ENCODE results near the gene PTPRT. TPM values are rescaled to one million over a fixed set of nuclear protein-coding genes. Genes with fewer than 3 reads are reported as not detected.

The PTPRT gene
- total RNA-seq, 4 donors from 2014 or later, result under 0.01 to 2.1 TPM; not detected in 2

DNA sequence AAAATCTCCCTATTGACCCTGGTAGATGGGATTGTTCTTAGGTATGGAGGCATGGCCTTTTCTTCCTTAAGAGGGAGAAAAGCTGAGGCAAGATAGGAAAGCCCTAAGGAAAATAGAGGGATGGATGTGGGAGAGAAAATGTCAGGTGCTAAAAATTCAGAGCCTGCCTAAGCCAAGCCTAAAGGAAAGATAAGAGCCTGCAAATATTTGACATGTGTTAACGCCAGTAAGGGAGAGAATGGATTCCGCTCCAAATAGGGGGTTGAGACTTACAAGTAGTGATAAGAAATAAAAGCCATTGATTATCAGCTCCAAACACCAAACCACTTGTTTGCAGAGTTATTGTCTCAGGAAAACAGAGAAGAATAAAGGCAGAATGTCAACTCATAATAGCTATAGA, 533.6 kb downstream of the PTPRT start:
- Histone ChIP-seq H3K36me3 (no peaks in the 10 kb centered on the region), H3K4me1 (no peaks in the 10 kb centered on the region), H3K27me3 (no peaks in the 10 kb centered on the region), H3K4me3 (no peak overlapping the region), H3K9me3 (no peaks in the 10 kb centered on the region), H3K27ac (no peak overlapping the region)
- intact Hi-C loops (cut with DNase I; ENCODE audit: low total_unique reads), result no loop called here
- DNase-seq, result no peak
- TF ChIP-seq, protein P1, sequence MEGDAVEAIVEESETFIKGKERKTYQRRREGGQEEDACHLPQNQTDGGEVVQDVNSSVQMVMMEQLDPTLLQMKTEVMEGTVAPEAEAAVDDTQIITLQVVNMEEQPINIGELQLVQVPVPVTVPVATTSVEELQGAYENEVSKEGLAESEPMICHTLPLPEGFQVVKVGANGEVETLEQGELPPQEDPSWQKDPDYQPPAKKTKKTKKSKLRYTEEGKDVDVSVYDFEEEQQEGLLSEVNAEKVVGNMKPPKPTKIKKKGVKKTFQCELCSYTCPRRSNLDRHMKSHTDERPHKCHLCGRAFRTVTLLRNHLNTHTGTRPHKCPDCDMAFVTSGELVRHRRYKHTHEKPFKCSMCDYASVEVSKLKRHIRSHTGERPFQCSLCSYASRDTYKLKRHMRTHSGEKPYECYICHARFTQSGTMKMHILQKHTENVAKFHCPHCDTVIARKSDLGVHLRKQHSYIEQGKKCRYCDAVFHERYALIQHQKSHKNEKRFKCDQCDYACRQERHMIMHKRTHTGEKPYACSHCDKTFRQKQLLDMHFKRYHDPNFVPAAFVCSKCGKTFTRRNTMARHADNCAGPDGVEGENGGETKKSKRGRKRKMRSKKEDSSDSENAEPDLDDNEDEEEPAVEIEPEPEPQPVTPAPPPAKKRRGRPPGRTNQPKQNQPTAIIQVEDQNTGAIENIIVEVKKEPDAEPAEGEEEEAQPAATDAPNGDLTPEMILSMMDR (IDR thresholded peaks at IDR 0.05), result no peak
- TF ChIP-seq POLR2A (IDR thresholded peaks at IDR 0.05), result no peak

DNA sequence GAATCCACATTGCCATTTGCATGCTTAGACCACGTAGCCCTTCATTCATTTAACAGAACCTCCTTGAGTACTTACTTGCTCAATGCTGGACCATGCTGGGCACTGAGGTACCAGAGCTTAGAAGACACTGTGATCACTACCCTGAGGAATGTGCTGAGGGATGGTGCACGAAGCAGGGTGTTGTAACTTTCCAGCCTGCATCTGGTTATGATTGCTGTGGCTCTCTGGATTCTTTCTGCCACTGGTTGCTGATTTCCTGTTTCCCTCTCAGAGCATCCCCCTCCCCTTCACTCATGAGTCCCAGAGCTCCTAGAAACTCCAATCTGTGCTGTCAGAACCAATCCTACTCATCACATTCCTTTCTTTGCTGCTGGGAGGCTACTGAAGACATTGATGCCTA, 537.4 kb downstream of the PTPRT start:
- Histone ChIP-seq H3K27me3 (no peaks in the 10 kb centered on the region), H3K9me3 (no peaks in the 10 kb centered on the region), H3K4me3 (no peak overlapping the region), H3K36me3 (no peaks in the 10 kb centered on the region), H3K27ac (no peak overlapping the region), H3K4me1 (no peaks in the 10 kb centered on the region)
- no peak for DNase-seq
- intact Hi-C loops (cut with DNase I; ENCODE audit: low total_unique reads), result no loop called here
- no peak for TF ChIP-seq POLR2A (IDR thresholded peaks at IDR 0.05)
- TF ChIP-seq, protein P1 (IDR thresholded peaks at IDR 0.05), result no peak

DNA sequence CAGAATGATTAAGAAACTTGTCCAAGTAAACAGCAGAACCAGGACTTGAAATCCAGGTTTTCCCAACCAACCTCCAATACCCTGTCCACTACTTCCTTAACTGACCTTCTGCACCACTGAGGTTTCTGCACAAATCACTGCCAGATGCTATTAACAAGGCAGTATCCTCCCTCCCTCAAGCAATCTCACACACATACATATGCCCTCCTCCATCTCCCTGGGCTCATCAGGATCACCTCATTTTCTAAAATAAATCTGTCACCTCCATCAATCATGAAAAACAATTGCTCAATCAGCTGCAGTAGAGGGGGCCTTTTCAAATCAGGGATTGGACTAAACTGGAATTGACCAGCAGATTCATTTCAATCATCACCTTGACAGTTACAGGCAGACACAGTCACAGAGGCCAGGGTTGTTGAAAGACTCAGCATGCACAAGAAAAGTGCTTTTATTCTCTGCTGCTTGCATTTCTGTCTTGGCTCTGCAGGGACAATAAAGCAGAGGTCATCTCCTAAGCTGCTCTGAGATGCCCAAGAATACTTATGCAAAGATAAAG, 539.4 kb downstream of the PTPRT start:
- TF ChIP-seq, protein P1 (IDR thresholded peaks at IDR 0.05), result no peak
- TF ChIP-seq POLR2A (IDR thresholded peaks at IDR 0.05), result no peak
- no peaks in the 10 kb centered on the region for H3K9me3 ChIP-seq
- DNase-seq, result no peak
- H3K27me3 ChIP-seq, result no peaks in the 10 kb centered on the region
- intact Hi-C loops (cut with DNase I; ENCODE audit: low total_unique reads), result no loop called here
- H3K4me1 ChIP-seq, result no peaks in the 10 kb centered on the region
- H3K27ac ChIP-seq, result no peak overlapping the region
- no peaks in the 10 kb centered on the region for H3K36me3 ChIP-seq
- no peak overlapping the region for H3K4me3 ChIP-seq

DNA sequence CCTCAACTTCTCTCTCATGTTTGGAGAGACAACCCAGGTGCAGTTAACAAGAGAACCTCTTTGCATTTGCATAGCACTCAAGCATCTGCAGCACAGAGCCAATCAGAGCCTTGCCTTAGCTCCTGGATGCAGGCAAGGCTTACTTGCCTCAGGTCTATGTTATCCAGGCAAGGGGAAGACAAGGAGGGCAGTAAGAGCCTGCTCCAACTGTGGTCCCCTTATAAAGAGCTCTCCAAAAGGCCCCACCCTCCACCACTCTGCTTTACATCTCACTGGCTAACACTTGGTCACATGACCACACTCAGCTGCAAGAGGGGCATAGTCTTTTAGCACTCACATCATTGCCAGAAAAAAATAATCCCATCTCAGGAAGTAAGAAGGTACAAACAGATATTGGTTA, 540.0 kb downstream of the PTPRT start:
- Histone ChIP-seq H3K27ac (no peak overlapping the region), H3K36me3 (no peaks in the 10 kb centered on the region), H3K4me3 (no peak overlapping the region), H3K9me3 (no peaks in the 10 kb centered on the region), H3K27me3 (no peaks in the 10 kb centered on the region), H3K4me1 (no peaks in the 10 kb centered on the region)
- no peak for DNase-seq
- intact Hi-C loops (cut with DNase I; ENCODE audit: low total_unique reads), result no loop called here
- TF ChIP-seq POLR2A (IDR thresholded peaks at IDR 0.05), result no peak
- TF ChIP-seq, protein P1 (IDR thresholded peaks at IDR 0.05), result no peak

DNA sequence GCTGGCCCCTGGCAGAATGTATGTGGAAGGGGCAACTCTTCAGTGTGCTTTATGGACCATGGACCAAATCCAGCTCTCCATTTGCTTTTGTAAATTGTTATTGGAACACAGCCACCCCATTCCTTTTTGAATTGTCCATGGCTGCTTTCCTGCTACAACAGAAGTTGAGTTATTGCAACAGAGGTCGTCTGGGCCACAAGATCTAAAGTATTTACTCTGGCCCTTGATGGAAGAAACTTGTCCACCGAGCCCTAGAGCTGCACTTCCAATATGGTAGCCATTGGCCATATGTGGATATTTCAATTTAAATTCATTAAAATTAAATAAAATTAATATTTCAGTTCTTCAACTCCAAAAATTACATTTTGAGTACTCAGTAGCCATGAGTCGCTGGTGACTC, 543.5 kb downstream of the PTPRT start:
- Histone ChIP-seq H3K27me3 (no peaks in the 10 kb centered on the region), H3K36me3 (no peaks in the 10 kb centered on the region), H3K4me1 (no peaks in the 10 kb centered on the region), H3K9me3 (no peaks in the 10 kb centered on the region), H3K4me3 (no peak overlapping the region), H3K27ac (no peak overlapping the region)
- no peak for DNase-seq
- TF ChIP-seq, protein P1 (IDR thresholded peaks at IDR 0.05), result no peak
- no peak for TF ChIP-seq POLR2A (IDR thresholded peaks at IDR 0.05)
- intact Hi-C loops (cut with DNase I; ENCODE audit: low total_unique reads), result no loop called here

Data from uterus (tissue), 4 donors.